Dedifferentiated amniotic fluid mesenchymal stem cell (primary cell): ENCODE measurements around the gene JAG1.
A peak's percentile ranks its signal among the peaks of the same experiment; 100 is the strongest.
"Not testable (repeated sequence)": the region's sequence is repeated elsewhere in the genome, so short reads cannot be mapped to it uniquely, and the experiment has no call there.

Source experiments
- DNase-seq: peaks from one replicate; pipeline ENCODE4 v3.0.0-alpha.2; 2016; ENCODE audit errors: extremely low spot score

JAG1 gene

GRCh38 chr20:10637563-10637962, 36.2 kb downstream of the JAG1 start:
- DNase-seq: no peak

GRCh38 chr20:10637031-10637559, 36.7 kb downstream of the JAG1 start:
- DNase-seq: no peak

GRCh38 chr20:10636326-10636818, 37.4 kb downstream of the JAG1 start:
- DNase-seq: no peak

DNA sequence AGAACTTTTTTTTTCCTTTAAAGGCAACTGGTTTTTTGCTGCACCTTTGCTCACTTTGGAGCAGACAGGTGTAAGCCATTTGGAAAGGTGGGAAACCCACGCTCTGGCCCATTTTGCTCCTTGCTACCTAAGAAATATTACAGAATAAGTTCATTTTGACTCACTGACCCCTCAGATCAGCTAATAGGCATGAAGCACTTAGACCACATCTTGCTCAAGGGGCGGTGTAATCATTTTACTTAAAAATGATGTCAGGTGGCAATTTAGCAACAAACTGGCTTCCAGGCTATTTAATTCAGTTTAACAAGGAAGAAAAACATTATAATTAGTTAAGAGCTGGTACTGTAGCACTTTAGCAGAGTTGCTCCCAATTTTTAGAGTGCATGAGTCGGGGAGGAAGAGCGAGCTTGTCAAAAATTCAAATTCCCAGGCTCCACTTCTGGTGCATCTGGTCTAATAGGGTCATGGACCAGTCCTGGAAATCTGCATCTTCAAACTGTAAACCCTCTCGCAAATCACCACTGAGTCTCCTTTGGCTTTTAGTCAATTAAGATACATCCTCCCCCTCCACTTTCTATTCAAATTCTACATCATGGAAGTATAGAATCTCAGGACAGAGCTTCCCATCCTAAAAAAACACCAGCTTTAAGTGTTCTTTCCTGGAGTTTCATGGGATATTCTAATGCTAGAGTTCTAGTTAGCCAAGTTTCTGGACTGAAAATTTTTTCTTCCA, 38.2 kb downstream of the JAG1 start:
- no peak for DNase-seq

GRCh38 chr20:10634683-10635411, 39.0 kb downstream of the JAG1 start:
- peak; percentile 76 for DNase-seq

- DNase-seq: no peak
Measured at GRCh38 chr20:10634211-10634610, 39.6 kb downstream of the JAG1 start.

DNA sequence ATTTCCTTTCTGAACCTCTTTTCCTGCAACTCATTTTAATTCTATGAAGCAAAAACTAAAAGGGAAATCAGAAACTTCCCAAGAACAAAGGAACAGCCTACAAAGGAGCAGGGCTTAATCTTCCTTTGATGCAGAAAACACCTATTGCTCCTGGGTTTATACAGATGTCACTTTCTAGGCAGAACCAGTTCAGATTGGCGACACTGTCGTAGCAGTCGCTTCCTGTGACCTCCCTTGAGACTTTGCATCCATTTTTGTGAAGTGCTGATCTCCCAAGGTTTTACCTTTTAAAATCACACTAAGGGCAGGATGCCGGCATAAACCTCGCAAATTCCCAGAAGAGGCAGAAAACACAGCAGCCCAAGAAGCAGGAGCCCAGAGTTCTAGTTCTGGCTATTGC, 40.1 kb downstream of the JAG1 start:
- DNase-seq: no peak

DNA sequence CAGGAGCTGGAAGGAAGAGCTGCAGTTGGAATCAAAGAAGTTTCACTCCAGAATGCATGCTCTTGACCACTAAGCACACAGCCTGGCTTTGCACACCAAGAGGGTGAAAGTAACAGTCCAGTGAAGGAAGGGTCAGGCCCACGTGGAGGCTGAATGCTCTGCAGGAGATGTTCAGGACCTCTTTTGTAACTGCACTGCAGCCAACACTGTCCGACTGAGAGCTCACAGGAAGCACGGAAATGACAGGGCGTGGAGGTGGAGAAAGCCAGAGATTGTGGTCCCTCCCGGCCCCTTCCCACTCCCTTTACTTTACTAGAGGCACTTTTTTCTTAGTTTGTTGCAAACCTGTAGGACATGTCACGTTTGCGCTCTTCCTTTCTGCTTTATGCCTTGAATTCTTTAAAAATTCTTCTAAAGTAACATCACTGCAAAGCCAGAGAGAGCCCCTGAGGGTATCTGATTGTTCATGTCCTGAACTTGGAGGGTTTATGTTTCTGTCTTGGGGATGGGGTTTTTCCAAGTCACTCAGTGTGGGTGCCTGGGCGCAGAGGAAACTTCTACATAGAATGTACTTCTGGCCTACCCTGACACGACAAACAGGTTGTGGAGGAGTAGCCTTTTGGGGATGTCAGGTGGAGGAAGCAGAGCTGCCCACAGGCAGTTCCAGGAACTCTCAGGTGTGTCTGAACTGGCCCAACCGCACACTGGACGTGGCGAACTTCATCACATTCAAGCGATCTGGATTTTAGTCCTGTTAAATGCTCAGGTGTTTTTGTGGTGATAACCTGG, 40.9 kb downstream of the JAG1 start:
- DNase-seq: no peak

DNA sequence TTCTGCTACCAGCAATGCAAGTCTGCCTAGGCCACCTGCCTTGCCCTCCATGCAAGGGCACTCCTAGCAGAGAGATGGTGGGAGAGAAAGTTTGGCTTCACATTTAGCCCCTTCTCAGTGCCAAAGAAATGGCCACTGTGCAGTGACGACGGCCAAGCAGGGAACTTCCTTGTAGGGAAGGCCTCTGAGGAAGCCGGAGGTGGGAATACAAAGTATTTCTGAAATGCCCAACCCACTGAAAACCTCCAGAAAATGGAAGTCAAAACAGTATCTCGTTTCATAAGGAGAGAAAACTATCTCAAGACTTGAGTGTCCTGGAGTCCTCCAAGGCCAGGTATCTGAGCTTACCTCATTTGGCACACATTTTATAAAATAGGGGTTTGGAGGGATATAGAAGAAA, 42.7 kb downstream of the JAG1 start:
- DNase-seq: no peak

DNA sequence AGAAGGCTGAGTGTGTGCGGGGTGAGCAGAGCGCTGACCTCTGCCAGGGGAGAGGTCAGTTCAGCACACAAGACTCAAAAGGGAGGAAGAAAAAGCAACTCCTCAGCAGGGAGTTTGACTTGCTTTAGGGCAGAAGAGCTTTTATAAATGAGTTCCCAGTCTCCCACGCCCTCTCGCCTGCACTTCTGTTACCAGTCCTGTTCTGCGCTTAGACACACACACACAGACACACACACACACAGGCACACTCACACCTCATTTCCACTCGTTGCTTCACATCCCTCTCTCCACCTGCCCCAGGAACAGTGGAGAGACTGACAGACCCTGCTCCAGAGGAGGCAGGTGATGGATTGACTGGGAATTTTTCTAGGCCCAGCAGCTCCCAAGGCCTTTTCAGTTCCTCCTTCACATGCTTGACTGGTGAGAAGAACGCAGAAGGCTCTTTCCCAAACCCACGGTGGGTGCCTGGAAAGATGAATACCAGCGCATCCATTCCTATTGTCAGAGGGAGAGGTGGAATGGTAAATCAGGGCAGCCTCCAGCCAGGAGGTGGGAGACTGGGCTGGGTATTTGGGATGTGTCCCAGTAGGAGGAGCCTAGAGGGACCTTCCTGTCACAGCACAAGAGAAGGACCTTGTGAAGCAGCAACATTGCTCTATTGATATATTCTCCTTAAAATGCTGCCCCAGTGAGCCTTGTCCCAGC, 43.7 kb downstream of the JAG1 start:
- DNase-seq: no peak

DNA sequence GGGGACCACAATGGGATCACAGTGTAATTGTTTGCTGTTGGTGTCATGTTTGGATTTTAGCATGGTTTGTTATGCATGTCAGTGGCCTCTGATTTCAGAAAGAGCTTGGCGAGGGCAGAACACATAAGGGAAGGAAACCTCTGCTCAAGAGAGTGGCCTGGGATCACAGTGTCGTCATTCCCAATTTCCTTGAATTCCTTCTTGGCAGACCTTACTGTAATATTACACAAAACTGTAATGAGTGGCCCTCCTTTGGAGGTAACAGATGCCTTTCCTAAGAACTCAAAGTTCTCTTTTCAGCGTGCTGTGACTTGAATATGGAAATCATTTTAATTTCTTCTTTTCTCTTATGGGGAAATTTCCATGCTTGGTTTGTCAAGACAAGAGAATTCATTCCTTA, 46.9 kb downstream of the JAG1 start:
- DNase-seq: no peak

GRCh38 chr20:10625641-10626040, 48.2 kb downstream of the JAG1 start:
- DNase-seq: no peak

DNA sequence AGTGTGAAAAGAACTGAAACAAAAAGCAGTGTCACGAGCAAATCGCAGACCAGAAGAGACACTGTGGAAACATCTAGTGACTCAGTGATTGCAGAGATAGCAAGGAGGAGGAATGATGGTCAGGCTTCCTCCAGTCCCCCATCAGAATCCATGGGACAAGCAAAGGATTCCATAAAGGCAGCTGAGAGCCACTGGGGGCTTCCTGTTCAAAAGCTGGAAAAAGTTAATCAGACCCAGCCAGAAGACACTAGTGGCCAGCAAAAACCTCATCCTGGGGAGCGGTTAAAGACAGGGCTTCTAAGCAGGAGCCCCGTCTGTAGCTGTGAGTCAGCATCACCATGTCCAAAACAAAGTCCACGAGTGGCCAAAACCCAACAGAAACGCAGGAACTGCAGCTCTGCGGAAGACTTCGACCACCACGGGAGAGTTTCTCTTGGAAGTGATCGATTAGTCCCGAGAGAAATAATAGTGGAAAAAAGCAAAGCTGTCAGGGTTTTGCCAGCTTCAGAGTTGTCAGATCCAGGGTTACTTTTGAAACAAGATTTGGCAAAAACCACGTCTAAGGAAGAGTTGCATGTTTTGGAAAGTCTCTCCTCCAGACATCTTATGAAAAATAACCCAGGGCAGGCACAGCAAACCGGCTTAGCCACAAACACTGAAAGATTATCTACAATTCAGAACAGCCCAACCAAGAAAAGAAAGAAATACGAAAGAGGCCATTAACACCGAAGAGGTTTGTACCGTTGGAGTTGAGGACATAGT, 51.0 kb downstream of the JAG1 start:
- DNase-seq: peak; percentile 48

- no peak for DNase-seq
Measured at GRCh38 chr20:10621149-10621548, 52.6 kb downstream of the JAG1 start.

DNA sequence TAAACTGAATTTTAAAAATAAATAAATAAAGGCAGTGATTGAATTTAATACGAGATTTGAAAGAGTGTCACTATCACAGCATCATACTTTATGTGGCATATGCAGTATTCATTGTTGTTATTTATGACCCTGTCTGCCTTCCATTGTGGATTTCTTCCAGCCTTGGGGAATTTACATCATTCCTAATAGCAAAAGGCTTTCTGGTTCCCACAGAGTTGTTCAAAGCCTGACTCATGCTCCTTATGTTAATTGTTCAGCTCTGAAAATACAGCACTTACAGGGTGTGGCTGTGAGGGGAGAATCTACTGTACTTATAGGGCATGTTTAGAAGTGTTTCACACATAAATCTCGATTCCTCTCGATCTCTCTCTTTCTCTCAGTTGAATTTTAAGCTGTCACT, 54.4 kb downstream of the JAG1 start:
- DNase-seq: peak; percentile 97

- no peak for DNase-seq
Measured at GRCh38 chr20:10618611-10619245, 55.1 kb downstream of the JAG1 start.

DNA sequence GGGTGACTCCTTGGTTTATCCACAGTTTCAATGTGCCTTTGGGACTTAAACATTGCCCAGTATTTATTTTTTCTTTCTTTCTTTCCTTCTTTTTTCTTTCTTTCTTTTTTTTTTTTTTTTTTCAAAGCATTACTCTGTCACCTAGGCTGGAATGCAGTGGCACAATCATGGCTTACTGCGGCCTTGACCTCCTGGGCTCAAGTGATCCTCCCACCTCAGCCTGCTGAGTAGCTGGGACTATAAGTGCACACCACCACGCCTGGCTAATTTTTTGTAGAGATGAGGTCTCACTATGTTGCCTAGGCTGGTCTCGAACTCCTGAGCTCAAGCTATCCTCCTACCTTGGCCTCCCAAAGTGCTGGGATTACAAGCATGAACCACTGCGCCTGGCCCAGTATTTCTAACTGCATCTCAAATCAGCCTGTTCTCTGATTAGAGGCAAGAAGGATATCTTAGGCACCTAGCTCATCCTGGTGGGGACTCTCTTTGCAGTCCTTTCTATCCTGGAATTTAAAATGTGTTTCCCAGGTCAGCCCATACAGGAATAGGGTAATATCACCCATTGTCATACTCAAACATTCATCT, 56.2 kb downstream of the JAG1 start:
- not testable (repeated sequence) for DNase-seq

- DNase-seq: no peak
Measured at GRCh38 chr20:10616212-10616611, 57.6 kb downstream of the JAG1 start.

GRCh38 chr20:10613911-10614310, 59.9 kb downstream of the JAG1 start:
- DNase-seq: no peak

- DNase-seq: not testable (repeated sequence)
Measured at GRCh38 chr20:10613426-10613825, 60.4 kb downstream of the JAG1 start.
